Stomach smooth muscle (tissue), 2 donors: ENCODE measurements around the gene FMNL1.

Experiments used
- H3K27ac ChIP-seq: one replicate; pipeline ENCODE4 v1.7.0; 2013; ENCODE audit warnings: mild to moderate bottlenecking, low read length, inconsistent platforms
- H3K27me3 ChIP-seq, 2 donors: one replicate each; pipeline ENCODE4 v1.7.0; 2013; ENCODE audit warnings: low read length in 2 of 2; ENCODE audit not compliant: insufficient read depth in 2 of 2, control insufficient read depth in 1 of 2
- H3K36me3 ChIP-seq, 2 donors: one replicate each; pipeline ENCODE4 v1.7.0; 2013; ENCODE audit warnings: low read length in 2 of 2; ENCODE audit not compliant: control insufficient read depth in 2 of 2, insufficient read depth in 2 of 2
- H3K4me1 ChIP-seq: one replicate; pipeline ENCODE4 v1.7.0; 2013; ENCODE audit warnings: low read length; ENCODE audit not compliant: control insufficient read depth, insufficient read depth
- H3K4me3 ChIP-seq, 2 donors: one replicate each; pipeline ENCODE4 v1.7.0; 2013; ENCODE audit warnings: low read length in 2 of 2
- H3K9ac ChIP-seq, 2 donors: one replicate each; pipeline ENCODE4 v1.7.0; 2013; ENCODE audit warnings: low read length in 2 of 2, mild to moderate bottlenecking in 1 of 2
- H3K9me3 ChIP-seq, 2 donors: one replicate each; pipeline ENCODE4 v1.7.0; 2013; ENCODE audit warnings: low read length in 2 of 2; ENCODE audit not compliant: control insufficient read depth in 2 of 2
- donor health status: healthy.
- donor health status: Pancreatic carcinoma.

The FMNL1 gene

GRCh38 chr17:45223539-45224528 lies 2.1 kb downstream of the FMNL1 start:
- Histone ChIP-seq H3K27ac (no peak overlapping the region), H3K4me3 (peak overlapping the region in 1 of 2 donors; percentile 69), H3K9ac (no peak overlapping the region), H3K36me3 (no peaks in the 10 kb centered on the region), H3K4me1 (peaks cover 27% of the 10 kb centered on the region), H3K9me3 (no peaks in the 10 kb centered on the region), H3K27me3 (peaks cover 11 to 16% of the 10 kb centered on the region in 2 donors)

- Histone ChIP-seq H3K9ac (no peak overlapping the region), H3K4me1 (peaks cover 33% of the 10 kb centered on the region), H3K4me3 (peak overlapping the region in 1 of 2 donors; percentile 15), H3K27me3 (peaks cover 11 to 16% of the 10 kb centered on the region in 2 donors), H3K36me3 (no peaks in the 10 kb centered on the region), H3K9me3 (no peaks in the 10 kb centered on the region), H3K27ac (no peak overlapping the region)
Measured at GRCh38 chr17:45224671-45225050, 3.0 kb downstream of the FMNL1 start.

GRCh38 chr17:45225051-45225700 lies 3.5 kb downstream of the FMNL1 start:
- H3K27me3 ChIP-seq: peaks cover 11 to 16% of the 10 kb centered on the region in 2 donors
- H3K27ac ChIP-seq: no peak overlapping the region

DNA sequence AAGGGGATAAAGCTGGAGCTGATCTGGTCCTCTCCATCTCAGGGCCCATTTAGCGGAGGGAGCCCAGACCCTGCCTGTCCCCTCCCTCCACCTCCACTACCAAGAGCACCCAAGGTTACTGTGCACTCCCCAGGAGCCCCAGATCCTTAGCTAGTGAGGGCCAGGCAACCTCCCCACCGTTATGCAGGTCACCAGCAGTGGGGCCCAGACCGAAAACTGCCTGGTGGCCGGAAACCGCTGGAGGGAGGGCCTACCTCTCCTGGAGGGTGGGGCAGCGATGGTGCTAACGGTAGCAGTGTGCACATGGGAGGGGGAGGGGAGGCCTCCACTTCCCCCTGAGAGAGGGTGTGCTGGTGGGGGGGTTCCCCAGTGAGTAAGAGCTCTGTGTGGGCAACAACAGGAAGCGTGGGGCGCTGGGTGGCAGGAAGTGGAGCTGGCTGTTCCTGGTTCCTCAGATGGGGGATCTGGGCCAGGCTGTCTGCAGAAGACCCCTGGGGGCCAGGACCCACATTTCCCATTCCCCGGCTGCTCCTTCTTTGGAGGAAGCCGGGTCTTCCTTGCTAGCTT lies 4.4 kb downstream of the FMNL1 start:
- Histone ChIP-seq H3K27ac (peak overlapping the region; percentile 37), H3K4me1 (peaks cover 42% of the 10 kb centered on the region), H3K9me3 (no peaks in the 10 kb centered on the region), H3K27me3 (peaks cover 12 to 16% of the 10 kb centered on the region in 2 donors), H3K9ac (no peak overlapping the region), H3K36me3 (no peaks in the 10 kb centered on the region), H3K4me3 (peak overlapping the region in 1 of 2 donors; percentile 8)

More at GRCh38 chr17:45225051-45225700, 3.5 kb downstream of the FMNL1 start:
- Histone ChIP-seq H3K9ac (no peak overlapping the region), H3K4me1 (peaks cover 37% of the 10 kb centered on the region), H3K4me3 (no peak overlapping the region), H3K36me3 (no peaks in the 10 kb centered on the region), H3K9me3 (no peaks in the 10 kb centered on the region)

DNA sequence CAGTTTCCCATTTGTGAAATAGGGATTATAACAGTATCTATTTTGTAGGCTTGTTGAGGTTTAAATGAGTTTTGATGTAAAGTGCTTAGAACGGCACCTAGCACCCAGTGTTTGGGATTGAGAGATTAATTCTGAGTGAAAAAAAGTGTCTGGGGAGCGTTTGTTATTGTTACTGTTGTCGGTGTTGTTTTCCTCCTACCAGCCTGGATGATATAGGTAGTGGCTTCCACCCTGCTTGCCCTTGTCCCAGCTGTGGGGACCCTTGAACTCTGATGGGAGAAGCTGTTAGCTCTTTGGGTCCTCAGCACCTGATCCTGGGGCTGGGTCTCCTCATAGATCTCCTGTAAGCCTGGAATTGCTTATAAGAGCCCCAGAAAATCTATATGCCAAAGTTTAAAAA lies 4.9 kb downstream of the FMNL1 start:
- H3K9ac ChIP-seq: no peak overlapping the region
- no peak overlapping the region for H3K4me3 ChIP-seq
- no peaks in the 10 kb centered on the region for H3K36me3 ChIP-seq
- peak overlapping the region; percentile 37 for H3K27ac ChIP-seq
- peaks cover 11 to 12% of the 10 kb centered on the region in 2 donors for H3K27me3 ChIP-seq
- H3K4me1 ChIP-seq: peaks cover 44% of the 10 kb centered on the region
- no peaks in the 10 kb centered on the region for H3K9me3 ChIP-seq

DNA sequence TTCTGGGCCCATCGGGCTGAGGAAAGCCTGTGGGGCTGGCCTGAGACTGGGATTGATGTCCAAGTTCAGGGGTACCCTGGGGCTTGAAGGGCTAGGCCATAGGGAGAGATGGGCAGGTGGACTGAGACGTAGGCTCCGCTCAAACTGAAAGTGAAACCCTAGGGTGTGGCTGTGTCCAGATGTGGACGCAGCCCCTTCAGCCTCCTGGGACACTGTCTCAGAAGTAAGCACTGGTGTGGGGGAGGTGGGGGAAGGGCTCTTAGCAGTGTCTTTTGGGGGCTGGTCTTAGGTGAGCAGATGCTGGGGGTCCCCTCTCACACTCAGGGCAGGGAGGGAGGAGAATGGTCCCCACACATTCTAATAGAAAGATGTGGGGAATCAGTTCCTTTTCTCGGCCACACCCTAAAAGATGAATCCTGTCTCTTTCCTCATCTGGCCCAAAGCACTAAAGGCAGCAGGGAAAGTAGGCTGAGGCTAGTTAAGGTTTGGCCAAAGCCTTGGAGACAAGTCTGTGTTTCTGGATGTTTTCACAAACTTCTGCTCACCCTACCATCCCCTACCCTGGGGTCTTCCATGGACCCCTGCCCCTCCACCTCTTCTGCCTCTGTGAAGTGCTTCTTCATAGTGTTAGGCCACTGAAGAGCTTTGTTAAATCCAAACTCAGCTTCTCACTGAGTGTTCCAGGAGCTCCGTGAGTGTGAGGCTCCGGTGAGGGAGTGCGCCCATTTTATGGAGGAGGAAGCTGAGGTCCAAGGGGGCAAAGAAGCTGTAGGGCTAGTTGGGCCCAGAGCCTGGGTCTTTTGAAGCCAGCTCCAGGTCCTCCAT lies 5.6 kb downstream of the FMNL1 start:
- no peak overlapping the region for H3K4me3 ChIP-seq
- no peak overlapping the region for H3K9ac ChIP-seq
- H3K36me3 ChIP-seq: no peaks in the 10 kb centered on the region
- peak overlapping the region; percentile 55 for H3K27ac ChIP-seq
- peaks cover 44% of the 10 kb centered on the region for H3K4me1 ChIP-seq
- H3K27me3 ChIP-seq: peaks cover 7 to 12% of the 10 kb centered on the region in 2 donors
- no peaks in the 10 kb centered on the region for H3K9me3 ChIP-seq

GRCh38 chr17:45227926-45228762 lies 6.5 kb downstream of the FMNL1 start:
- H3K4me3 ChIP-seq: no peak overlapping the region
- H3K4me1 ChIP-seq: peaks cover 44% of the 10 kb centered on the region
- peak overlapping the region in 1 of 2 donors; percentile 49 for H3K9ac ChIP-seq

GRCh38 chr17:45228763-45229539 lies 7.3 kb downstream of the FMNL1 start:
- H3K27me3 ChIP-seq: peaks cover 0 to 2% of the 10 kb centered on the region in 2 donors
- H3K9me3 ChIP-seq: no peaks in the 10 kb centered on the region
- H3K4me3 ChIP-seq: no peak overlapping the region
- H3K9ac ChIP-seq: peak overlapping the region in 1 of 2 donors; percentile 49
- peak overlapping the region; percentile 55 for H3K27ac ChIP-seq
- H3K4me1 ChIP-seq: peaks cover 39% of the 10 kb centered on the region
- no peaks in the 10 kb centered on the region for H3K36me3 ChIP-seq

More at GRCh38 chr17:45227926-45228762, 6.5 kb downstream of the FMNL1 start:
- peaks cover 0 to 4% of the 10 kb centered on the region in 2 donors for H3K27me3 ChIP-seq
- H3K9me3 ChIP-seq: no peaks in the 10 kb centered on the region
- peak overlapping the region; percentile 55 for H3K27ac ChIP-seq
- no peaks in the 10 kb centered on the region for H3K36me3 ChIP-seq
